Pulmonary artery endothelial cell (primary cell): ENCODE measurements around the gene ZCCHC24. TPM values are rescaled to one million over a fixed set of nuclear protein-coding genes. Genes with fewer than 3 reads are reported as not detected.
"Not testable (repeated sequence)": the region's sequence is repeated elsewhere in the genome, so short reads cannot be mapped to it uniquely, and the experiment has no call there.

ENCODE experiments used
- DNase-seq: peaks from one replicate; pipeline ENCODE4 v3.0.0-alpha.2; 2011; ENCODE audit warnings: low read depth, low spot score
- total RNA-seq: library from RNA; depleted of rRNA; stranded (reverse); fragments of >200 nt; gene quantifications from 2 replicates; pipeline ENCODE4 v1.2.3, GENCODE V29; 2014

Gene ZCCHC24
- total RNA-seq, 1 donor from 2014 or later, result 5.1 TPM

DNA sequence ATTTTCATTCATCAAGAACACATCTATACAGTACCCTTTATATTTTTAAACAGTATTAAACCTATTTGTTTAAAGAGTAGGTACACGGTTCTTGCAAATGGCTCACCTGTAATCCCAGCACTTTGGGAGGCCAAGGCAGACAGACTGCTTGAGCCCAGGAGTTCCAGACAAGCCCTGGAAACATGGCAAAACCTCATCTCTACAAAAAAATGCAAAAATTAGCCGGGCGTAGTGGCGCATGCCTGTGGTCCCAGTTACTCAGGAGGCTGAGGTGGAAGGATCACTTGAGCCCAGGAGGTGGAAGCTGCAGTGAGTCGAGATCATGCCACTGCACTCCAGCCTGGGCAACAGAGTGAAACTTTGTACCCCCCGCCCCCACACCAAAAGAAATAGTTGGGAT is 1.8 kb upstream of the ZCCHC24 start:
- DNase-seq, result not testable (repeated sequence)

DNA sequence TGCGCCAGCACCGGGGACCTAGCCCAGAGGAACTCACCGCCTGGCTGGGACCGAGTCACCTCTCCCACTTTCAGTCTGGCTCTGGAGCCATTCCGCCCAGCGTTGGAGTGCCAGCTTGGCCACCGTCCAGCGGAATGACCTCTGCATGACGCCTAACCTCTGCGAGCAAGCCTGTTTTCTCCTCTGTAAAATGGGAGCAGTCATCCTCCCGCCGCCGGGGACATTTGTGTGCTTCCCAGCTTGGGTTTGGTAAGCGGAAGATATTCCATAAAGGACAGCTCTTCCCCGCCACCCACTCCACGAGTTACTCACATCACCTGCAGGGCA is 1.3 kb upstream of the ZCCHC24 start:
- DNase-seq, result no peak

- no peak for DNase-seq
These were observed 743 bp upstream of the ZCCHC24 start for GRCh38 chr10:79445977-79446757.

DNA sequence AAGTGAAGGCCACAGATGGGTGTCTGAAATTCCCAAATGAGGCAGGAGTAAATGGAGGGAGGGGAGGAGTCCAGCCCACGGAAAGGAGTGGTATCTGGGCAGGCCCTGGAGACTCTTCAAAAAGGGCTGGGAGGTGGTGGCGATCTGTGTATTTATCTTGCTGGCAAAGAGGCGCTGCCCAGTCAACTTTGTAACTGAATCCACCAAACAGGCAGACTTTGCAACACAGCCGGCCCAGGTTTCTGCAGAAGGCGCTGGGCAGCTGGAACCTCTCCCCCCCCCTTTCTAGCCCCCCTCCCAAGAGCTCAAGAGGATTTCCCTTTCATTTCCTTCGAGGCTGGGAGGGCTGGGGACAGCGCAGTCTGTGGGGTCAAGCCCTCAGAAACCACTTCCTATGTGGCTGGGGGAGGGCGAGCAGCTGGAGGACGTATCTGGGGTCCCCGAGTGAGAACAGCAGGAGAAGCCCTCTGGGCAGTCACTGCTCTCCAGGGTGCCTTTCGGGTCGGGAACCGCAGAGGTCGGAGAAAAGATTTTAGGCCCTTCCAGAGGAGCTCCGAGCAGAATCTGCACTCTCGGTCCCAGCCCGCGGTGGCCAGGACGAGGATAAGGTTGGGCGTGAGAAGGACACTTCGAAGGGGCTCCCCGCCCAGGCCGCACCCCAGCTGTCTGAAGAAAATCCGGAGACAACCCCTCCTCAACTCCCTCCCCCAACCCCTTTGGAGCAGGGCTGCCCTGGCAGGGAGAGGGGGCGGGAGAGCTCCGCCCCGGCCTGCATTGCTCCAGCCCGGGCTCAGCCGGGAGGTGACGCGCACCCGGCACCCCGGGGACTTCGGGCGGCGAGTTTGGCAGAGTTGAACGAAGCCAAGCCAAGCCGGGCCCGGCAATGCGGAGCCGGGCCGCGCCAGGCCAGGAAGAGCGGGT is 965 bp downstream of the ZCCHC24 start:
- DNase-seq, result no peak

DNA sequence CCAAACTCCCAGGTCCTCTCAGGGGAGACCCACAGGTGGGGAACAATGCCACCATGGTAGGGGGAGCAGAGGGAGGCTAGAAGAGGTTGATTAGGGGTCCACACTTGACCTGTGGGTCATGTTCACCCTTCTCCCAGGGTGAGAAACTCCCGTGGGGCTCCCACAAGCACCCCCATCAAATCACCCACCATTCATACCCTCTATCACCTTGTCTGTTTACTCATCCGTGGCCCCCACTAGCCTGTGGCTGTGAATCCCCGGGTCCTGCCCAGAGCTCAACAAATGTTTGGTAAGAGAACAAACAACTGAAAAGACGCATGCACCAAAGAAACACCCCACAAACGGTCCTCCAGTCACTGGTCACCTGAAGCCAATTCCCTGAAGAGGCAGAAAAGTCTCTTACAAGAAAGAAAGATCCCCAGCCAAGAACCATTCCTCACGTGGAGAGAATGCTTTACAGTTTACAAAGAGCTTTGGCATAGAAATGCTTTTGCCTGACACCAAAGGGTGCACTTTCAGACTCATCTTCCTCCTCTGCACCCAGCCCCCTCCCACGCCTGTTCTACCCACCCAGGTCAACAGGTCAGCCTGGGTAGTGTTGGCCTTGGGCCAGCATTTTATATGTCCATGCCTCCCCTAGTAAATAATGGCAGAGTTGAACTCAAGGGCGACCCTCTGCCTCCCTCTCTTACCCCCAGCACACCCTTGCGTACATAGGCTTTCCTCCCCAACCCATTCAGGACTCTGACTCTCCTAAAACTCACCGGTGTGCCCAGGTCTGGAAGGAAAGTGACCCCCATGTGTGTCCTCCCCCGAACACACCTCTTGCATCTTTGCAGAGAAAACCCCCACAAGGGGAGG is 1.9 kb downstream of the ZCCHC24 start:
- DNase-seq, result no peak

- DNase-seq, result no peak
These were observed 3.0 kb downstream of the ZCCHC24 start for GRCh38 chr10:79442171-79443040.

GRCh38 chr10:79441433-79441832 is 4.0 kb downstream of the ZCCHC24 start:
- DNase-seq, result no peak

GRCh38 chr10:79440281-79440680 is 5.1 kb downstream of the ZCCHC24 start:
- no peak for DNase-seq

GRCh38 chr10:79438699-79439085 is 6.7 kb downstream of the ZCCHC24 start:
- no peak for DNase-seq

GRCh38 chr10:79438021-79438698 is 7.3 kb downstream of the ZCCHC24 start:
- no peak for DNase-seq

DNA sequence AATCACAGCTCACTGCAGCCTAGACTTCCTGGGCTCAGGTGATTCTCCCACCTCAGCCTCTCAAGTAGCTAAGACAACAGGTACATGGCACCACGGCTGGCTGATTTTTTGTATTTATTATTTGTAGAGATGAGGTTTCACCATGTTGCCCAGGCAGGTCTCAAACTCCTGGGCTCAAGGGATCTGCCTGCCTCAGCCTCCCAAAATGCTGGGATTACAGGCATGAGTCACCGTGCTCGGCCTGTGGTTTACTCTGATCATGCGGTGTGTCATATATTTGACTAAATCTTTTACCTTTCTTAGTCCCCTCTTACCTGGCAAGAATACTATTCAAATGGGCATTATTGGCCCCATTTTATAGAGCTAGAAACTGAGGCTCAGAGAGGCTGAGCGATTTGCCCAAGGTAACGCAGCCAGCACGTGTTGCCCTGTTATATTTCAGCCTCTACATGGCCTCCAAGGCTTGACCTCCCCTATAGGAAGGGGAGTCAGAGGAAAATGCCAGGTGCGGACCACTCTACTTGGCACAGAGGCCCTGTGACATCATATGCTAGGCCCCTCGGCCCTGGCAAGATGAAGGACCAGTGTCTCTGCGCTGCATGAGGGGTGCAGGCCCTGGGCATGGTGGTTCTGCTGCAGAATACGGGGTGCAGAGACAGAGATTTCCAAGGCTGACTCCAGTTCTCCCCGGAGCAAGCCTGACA is 8.2 kb downstream of the ZCCHC24 start:
- no peak for DNase-seq

DNA sequence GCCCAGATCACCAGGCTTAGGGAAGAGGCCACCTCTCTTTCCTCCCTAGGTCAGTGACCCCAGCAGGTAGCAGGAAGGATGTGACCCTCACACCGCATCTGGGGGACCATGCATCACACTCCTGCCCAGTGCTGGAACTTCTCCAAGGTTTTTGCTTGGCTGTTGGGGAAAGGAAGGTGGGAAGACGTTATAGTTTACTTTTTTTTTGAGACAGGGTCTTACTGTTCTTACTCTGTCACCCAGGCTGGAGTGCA is 8.6 kb downstream of the ZCCHC24 start:
- no peak for DNase-seq

GRCh38 chr10:79436066-79436849 is 9.2 kb downstream of the ZCCHC24 start:
- DNase-seq, result no peak

DNA sequence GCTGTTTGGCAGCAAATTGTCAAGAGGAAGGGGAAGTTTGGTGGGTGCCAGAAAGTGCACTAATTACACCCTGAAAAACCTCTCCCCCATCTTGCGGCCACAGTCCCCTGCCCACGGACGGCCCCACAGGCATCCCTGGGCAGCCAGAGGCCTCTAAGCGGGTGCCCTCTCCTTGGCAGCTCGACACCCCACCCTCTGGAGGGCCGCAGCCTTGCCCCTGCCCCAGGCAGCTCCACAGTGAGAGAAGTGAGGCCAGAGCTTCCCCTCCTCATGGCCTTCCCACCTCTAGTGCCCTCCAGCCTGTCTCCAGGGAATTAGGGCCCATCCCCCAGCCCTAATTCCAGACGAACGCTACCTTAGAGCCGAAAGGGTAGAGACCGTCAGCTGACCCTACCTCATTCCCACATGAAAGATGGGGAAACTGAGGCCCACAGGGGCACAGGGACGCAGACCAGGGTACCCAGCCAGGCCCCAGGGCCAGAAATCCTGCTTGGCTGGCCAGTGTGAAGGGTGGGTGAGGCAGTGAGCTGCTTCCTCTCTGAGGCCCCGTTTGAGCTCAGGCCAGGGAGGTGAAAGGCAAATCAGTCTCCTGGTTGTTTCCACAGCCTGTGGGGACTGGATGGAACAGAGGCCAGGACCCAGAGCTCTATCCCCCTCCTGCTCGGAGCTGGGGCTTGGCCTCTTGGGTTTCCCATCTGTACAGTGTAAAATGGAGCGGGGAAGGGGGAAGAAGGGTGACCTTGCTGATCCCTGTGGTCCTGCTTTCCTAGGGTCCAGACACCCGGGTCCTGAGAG is 10.0 kb downstream of the ZCCHC24 start:
- no peak for DNase-seq

DNA sequence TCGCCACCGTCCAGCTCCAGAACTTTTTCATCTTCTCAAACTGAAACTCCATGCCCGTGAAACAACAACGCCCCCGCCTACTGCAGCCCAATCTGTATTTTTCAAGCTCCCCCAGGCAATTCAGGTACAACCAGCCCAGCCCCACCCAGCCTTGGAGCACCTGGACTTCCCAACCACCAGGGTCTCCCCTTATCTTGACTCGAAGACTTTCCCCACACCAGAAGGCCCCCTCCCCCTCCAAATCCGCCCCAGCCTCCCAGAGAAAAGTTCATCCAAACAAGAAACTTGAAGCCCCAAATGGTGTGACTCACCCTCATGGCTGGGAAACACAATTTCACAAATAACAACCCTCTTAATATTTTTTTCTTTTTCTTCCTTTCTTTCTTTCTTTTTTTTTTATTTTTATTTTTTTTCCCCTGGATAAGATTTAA is 10.6 kb downstream of the ZCCHC24 start:
- no peak for DNase-seq

DNA sequence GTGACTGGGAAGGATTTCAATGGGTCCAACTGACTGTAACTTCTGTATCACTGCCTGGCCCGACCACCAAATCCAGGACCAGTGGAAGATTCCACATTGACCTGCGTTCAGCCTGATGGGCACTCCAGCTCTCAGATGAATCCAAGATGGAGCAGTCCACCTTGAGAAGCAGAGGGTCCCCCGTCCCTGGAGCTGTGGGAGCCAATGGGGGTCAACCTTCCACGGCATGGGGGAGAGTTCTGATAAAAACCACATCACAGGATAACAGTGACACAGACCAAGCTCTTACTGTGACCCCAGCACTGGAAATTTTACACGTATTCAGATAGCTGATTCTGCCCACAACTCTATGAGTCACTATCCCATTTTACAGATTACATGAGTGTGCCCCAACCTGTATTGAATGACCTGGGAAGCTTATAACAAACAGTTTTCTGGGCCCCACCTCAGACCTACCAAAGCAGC is 11.2 kb downstream of the ZCCHC24 start:
- DNase-seq, result no peak

- DNase-seq, result no peak
These were observed 11.9 kb downstream of the ZCCHC24 start for GRCh38 chr10:79433324-79434222.
